Ascending aorta (tissue), 2 donors: ENCODE data around the gene TASP1. TPM values are rescaled to one million over a fixed set of nuclear protein-coding genes. Genes with fewer than 3 reads are reported as not detected.

Source experiments
- DNase-seq, 2 donors: peaks; one replicate each; pipeline ENCODE4 v3.0.0-alpha.2; 2019; ENCODE audit warnings: low spot score in 2 of 2
- H3K27ac ChIP-seq, 2 donors: fragments of 200-600 bp; sonication (generic); one replicate each; pipeline ENCODE4 v1.5.1; 2016 to 2017; ENCODE audit warnings: mild to moderate bottlenecking in 1 of 2
- H3K27me3 ChIP-seq: fragments of 200-600 bp; sonication (generic); one replicate; pipeline ENCODE4 v1.5.1; 2017
- H3K36me3 ChIP-seq, 2 donors: fragments of 200-600 bp; sonication (generic); one replicate each; pipeline ENCODE4 v1.5.1; 2016
- H3K4me1 ChIP-seq, 2 donors: fragments of 200-600 bp; sonication (generic); one replicate each; pipeline ENCODE4 v1.5.1; 2016 to 2017; ENCODE audit warnings: mild to moderate bottlenecking in 1 of 2
- H3K4me3 ChIP-seq, 2 donors: fragments of 200-600 bp; sonication (generic); one replicate each; pipeline ENCODE4 v1.5.1; 2016 to 2017; ENCODE audit warnings: mild to moderate bottlenecking in 1 of 2
- H3K9me3 ChIP-seq, 2 donors: fragments of 200-600 bp; sonication (generic); one replicate each; pipeline ENCODE4 v1.5.1; 2016
- intact Hi-C: fragments of 100-400 bp; cut with DNase I; formaldehyde crosslinking; loops from one replicate; pipeline ENCODE4 v1.15.1; 2023
- total RNA-seq: library from RNA; depleted of rRNA; stranded (reverse); fragments of >200 nt; gene quantifications from one replicate; pipeline ENCODE4 v1.1.0, GENCODE V29; 2016
- TF ChIP-seq, protein P1 (sequence below), 3 experiments: fragments of 200-600 bp in 2 of 3; fragments of 450-650 bp in 1 of 3; sonication (generic) in 2 of 3; IDR thresholded peaks; one replicate each; pipeline ENCODE4 v1.5.1; 2016 to 2019; ENCODE audit warnings: antibody characterized with exemption in 3 of 3, mild to moderate bottlenecking in 1 of 3, moderate library complexity in 1 of 3

Gene TASP1
- total RNA-seq, 1 donor from 2014 or later = 17.2 TPM

DNA sequence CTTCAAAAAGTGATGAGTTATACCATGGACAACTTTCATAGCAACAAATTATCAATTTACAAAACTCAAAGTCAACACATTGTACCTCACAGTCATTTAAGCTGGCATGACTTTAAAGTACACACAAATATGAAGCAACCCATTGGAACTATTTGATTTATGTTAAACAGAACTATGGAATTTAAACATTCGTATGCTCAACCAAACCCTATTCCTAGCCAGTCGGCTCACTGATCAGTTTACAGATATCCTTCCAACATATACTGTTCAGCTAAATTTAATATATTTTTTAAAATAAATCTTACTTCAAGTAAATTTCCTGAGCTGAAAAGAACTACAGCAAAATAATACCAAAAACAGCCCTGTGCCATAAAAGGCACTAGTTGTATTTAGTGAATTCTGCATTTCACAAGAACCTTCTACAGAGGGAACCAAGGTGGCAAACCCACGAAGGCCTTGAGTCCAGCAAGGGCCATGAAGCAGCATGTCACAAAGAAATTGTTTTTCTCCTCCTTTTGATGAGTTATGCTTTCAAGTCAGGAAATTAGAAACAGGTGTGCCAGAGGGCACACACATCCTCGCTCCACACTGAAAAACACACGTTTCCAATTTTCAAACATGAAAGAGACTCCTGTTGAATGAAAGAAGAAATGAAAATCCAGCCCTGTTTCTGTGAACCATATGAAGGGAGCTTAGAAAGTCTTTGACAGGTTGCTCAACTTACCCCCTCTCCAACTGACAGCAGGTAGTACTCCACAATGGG is 122.8 kb downstream of the TASP1 start:
- H3K4me1 ChIP-seq = peaks cover 0 to 2% of the 10 kb centered on the region in 2 donors
- intact Hi-C loops = no loop called here
- TF ChIP-seq, protein P1, sequence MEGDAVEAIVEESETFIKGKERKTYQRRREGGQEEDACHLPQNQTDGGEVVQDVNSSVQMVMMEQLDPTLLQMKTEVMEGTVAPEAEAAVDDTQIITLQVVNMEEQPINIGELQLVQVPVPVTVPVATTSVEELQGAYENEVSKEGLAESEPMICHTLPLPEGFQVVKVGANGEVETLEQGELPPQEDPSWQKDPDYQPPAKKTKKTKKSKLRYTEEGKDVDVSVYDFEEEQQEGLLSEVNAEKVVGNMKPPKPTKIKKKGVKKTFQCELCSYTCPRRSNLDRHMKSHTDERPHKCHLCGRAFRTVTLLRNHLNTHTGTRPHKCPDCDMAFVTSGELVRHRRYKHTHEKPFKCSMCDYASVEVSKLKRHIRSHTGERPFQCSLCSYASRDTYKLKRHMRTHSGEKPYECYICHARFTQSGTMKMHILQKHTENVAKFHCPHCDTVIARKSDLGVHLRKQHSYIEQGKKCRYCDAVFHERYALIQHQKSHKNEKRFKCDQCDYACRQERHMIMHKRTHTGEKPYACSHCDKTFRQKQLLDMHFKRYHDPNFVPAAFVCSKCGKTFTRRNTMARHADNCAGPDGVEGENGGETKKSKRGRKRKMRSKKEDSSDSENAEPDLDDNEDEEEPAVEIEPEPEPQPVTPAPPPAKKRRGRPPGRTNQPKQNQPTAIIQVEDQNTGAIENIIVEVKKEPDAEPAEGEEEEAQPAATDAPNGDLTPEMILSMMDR (IDR thresholded peaks at IDR 0.05) = no peak

DNA sequence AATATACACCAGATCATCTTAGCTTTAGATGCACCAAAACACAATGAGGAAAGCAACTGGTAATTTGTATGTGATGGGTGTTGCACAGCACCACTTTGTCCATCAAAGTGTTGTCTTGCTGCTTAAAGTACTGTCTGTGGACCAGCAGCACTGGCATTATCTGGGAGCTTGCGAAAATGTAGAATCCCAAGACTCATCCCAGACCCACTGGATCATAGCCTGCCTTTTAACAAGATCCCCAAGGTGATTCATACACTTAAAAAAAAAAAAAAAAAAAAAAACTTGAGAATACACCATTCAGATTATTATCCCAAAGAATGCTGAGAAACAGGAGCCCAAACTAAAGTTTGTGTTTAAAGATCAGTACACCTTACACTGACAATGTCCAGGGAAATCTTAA is 123.4 kb downstream of the TASP1 start:
- no peak overlapping the region for H3K27ac ChIP-seq
- no peaks in the 10 kb centered on the region for H3K27me3 ChIP-seq
- DNase-seq = no peak
- TF ChIP-seq, protein P1 (IDR thresholded peaks at IDR 0.05) = no peak
- peaks cover 0 to 2% of the 10 kb centered on the region in 2 donors for H3K4me1 ChIP-seq
- H3K9me3 ChIP-seq = no peaks in the 10 kb centered on the region
- H3K4me3 ChIP-seq = no peak overlapping the region
- H3K36me3 ChIP-seq = peaks cover 0 to 15% of the 10 kb centered on the region in 2 donors
- intact Hi-C loops = no loop called here

More for the DNA sequence above, 122.8 kb downstream of the TASP1 start:
- no peak for DNase-seq
- H3K36me3 ChIP-seq = peaks cover 0 to 15% of the 10 kb centered on the region in 2 donors
- no peak overlapping the region for H3K4me3 ChIP-seq
- no peaks in the 10 kb centered on the region for H3K9me3 ChIP-seq
- H3K27ac ChIP-seq = no peak overlapping the region
- no peaks in the 10 kb centered on the region for H3K27me3 ChIP-seq

DNA sequence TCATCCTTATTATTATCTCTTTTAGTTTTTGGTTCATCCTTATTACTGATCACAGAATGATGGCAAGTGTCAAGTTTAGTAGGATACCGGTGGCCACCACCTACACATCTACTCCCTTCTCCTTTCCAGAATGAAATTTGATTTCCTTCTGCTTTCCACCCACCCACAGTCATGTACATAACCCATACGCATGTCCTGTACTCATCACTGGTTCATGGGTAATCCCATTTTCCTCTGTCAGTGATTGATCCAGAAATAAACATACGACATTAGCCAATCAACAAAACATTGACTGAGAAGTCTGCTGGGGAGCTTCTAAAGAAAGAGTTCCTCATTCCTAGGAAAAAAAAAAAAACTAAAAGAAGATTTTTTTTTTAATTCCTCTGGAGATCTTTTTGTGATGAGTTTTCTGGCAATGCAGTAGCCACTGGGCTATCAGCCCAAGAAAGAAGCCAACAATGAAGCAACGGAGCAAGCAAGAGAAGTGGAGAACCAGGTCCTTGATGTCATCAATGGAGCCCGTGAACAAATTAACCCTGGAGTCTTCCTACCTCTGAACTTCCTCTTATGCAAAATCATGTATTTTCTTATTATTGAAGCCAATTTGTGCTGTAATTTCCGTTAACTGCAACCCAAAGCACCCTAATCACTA is 127.8 kb downstream of the TASP1 start:
- intact Hi-C loops = no loop called here
- peaks cover 0 to 9% of the 10 kb centered on the region in 2 donors for H3K9me3 ChIP-seq
- H3K4me3 ChIP-seq = no peak overlapping the region
- peak in 1 of 2 donors; percentile 71 for DNase-seq
- peaks cover 0 to 12% of the 10 kb centered on the region in 2 donors for H3K36me3 ChIP-seq
- H3K4me1 ChIP-seq = no peaks in the 10 kb centered on the region
- TF ChIP-seq, protein P1 (IDR thresholded peaks at IDR 0.05) = no peak
- no peaks in the 10 kb centered on the region for H3K27me3 ChIP-seq
- H3K27ac ChIP-seq = no peak overlapping the region

DNA sequence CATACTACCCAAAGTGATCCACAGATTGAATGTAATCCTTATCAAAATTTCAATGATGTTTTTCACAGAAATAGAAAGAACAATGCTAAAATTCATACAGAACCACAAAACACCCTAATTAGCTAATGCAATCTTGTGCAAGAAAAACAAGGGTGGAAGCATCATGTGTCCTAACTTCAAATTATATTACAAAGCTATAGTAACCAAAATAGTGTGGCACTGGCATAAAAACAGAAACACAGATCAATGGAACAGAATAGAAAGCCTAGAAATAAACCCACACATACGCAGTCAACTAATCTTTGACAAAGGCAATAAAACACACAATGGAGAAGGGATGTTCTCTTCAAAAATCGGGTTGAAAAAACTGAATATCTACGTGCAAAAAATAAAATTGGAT is 131.1 kb downstream of the TASP1 start:
- no peak overlapping the region for H3K27ac ChIP-seq
- H3K27me3 ChIP-seq = no peaks in the 10 kb centered on the region
- no peak for DNase-seq
- H3K9me3 ChIP-seq = peaks cover 0 to 27% of the 10 kb centered on the region in 2 donors
- intact Hi-C loops = no loop called here
- TF ChIP-seq, protein P1 (IDR thresholded peaks at IDR 0.05) = no peak
- H3K36me3 ChIP-seq = no peaks in the 10 kb centered on the region
- no peak overlapping the region for H3K4me3 ChIP-seq
- no peaks in the 10 kb centered on the region for H3K4me1 ChIP-seq

DNA sequence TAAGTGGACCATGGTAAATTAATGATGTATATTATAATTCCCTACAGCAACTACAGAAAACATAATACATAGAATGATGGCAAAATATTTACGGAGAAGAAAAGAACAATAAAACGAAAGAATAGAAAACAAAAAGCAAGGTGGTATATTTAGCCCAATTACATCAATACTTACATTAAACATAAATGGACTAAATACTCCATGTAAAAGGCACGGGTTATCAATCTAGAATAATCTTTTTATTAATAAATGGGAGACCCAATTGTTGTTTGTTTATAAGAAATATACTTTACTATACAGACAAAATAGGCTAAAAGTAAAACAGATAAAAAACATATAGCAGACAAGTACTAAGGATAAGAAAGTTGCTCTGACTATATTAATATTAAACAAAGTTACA is 137.2 kb downstream of the TASP1 start:
- peaks cover 4 to 63% of the 10 kb centered on the region in 2 donors for H3K9me3 ChIP-seq
- TF ChIP-seq, protein P1 (IDR thresholded peaks at IDR 0.05) = no peak
- no peak overlapping the region for H3K4me3 ChIP-seq
- no peaks in the 10 kb centered on the region for H3K27me3 ChIP-seq
- no peaks in the 10 kb centered on the region for H3K4me1 ChIP-seq
- H3K36me3 ChIP-seq = peaks cover 0 to 16% of the 10 kb centered on the region in 2 donors
- DNase-seq = no peak
- no peak overlapping the region for H3K27ac ChIP-seq
- intact Hi-C loops = no loop called here
